Endothelial cell of umbilical vein (primary cell): ENCODE measurements around the gene ATXN1.

Source experiments
- EZH2 ChIP-seq: IDR thresholded peaks from 2 replicates; pipeline ENCODE4 v1.6.1; 2012; ENCODE audit warnings: borderline replicate concordance, low read depth, mild to moderate bottlenecking, moderate library complexity, low read length, inconsistent platforms; ENCODE audit not compliant: severe bottlenecking
- POLR2A ChIP-seq: IDR thresholded peaks from 2 replicates; pipeline ENCODE4 v1.6.1; 2012; ENCODE audit warnings: low read depth, mild to moderate bottlenecking, control low read depth, low read length
- TF ChIP-seq, protein P1 (sequence below), 2 donors: IDR thresholded peaks; 1 replicate in 1 of 2; 2 replicates in 1 of 2; pipeline ENCODE4 v1.5.1; 2011; ENCODE audit warnings: low read length in 2 of 2, mild to moderate bottlenecking in 2 of 2, moderate library complexity in 2 of 2, control low read depth in 1 of 2, inconsistent platforms in 1 of 2, low read depth in 1 of 2; ENCODE audit not compliant: insufficient read depth in 1 of 2; ENCODE audit errors: extremely low read depth in 1 of 2

DNA sequence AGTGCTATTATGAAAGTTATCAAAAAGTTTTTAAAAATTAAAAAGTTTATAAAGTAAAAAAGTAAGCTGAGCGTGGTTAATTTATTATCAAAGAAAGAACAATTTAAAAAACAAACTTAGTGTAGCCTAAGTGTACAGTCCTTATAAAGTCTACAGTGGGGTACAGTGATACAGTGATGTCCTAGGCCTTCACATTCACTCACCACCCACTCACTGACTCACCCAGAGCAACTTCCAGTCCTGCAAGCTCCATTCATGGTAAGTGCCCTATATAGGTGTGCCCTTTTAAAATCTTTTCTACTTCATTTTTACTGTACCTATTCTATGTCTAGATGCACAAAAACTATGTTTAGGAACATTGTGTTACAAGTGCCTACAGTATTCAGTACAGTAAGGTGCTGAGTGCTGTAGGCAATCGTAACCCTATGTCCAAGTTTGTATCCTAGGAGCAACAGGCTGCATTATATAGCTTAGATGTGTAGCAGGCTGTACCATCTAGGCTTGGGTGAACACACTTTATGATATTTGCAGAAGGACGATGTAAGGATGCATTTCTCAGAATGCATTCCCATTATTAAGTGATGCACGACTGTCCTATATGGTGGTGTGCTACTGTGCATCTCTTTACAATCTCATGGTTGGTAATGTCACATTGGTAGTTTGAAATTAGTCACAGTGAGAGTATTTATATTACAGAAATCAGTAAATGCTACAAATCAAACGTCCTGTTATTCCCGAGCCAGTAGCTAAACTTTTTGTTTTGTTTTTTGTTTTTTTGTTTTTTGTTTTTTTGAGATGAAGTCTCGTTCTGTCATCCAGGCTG lies 364.6 kb downstream of the ATXN1 start:
- TF ChIP-seq POLR2A (no peak), EZH2 (no peak)
- TF ChIP-seq, protein P1, sequence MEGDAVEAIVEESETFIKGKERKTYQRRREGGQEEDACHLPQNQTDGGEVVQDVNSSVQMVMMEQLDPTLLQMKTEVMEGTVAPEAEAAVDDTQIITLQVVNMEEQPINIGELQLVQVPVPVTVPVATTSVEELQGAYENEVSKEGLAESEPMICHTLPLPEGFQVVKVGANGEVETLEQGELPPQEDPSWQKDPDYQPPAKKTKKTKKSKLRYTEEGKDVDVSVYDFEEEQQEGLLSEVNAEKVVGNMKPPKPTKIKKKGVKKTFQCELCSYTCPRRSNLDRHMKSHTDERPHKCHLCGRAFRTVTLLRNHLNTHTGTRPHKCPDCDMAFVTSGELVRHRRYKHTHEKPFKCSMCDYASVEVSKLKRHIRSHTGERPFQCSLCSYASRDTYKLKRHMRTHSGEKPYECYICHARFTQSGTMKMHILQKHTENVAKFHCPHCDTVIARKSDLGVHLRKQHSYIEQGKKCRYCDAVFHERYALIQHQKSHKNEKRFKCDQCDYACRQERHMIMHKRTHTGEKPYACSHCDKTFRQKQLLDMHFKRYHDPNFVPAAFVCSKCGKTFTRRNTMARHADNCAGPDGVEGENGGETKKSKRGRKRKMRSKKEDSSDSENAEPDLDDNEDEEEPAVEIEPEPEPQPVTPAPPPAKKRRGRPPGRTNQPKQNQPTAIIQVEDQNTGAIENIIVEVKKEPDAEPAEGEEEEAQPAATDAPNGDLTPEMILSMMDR (IDR thresholded peaks at IDR 0.05; ENCODE audit: extremely low read depth in 1 of 2, insufficient read depth in 1 of 2, low read depth in 1 of 2, low read length in 2 of 2): no peak
